B cell (primary cell): ENCODE data around the gene ADAMTS2.

Experiments used
- CTCF ChIP-seq: fragments of 200-600 bp; IDR thresholded peaks from one replicate; pipeline ENCODE4 v1.8.0; 2022; ENCODE audit warnings: antibody characterized with exemption, mild to moderate bottlenecking
- EZH2 ChIP-seq: IDR thresholded peaks from 2 replicates; pipeline ENCODE4 v1.6.1; 2012; ENCODE audit warnings: borderline replicate concordance, low read depth, mild to moderate bottlenecking, moderate library complexity, low read length; ENCODE audit not compliant: insufficient read depth, poor library complexity, severe bottlenecking

GRCh38 chr5:179162351-179163235, 182.7 kb downstream of the ADAMTS2 start:
- TF ChIP-seq EZH2: no peak
- TF ChIP-seq CTCF: no peak
